Heart left ventricle (tissue), 13 donors: ENCODE measurements around the gene TMEM147.

Experiments
- POLR2A ChIP-seq, 2 donors: fragments of 450-650 bp; IDR thresholded peaks; one replicate each; pipeline ENCODE4 v1.6.1; 2017; ENCODE audit warnings: antibody characterized with exemption in 2 of 2, mild to moderate bottlenecking in 2 of 2, moderate library complexity in 2 of 2
- TF ChIP-seq, protein P1 (sequence below), 12 donors: fragments of 200-600 bp; sonication (generic) in 4 of 12; IDR thresholded peaks; one replicate each; pipeline versions ENCODE4 v1.5.0 to v1.8.0; 2018 to 2022; ENCODE audit warnings: antibody characterized with exemption in 12 of 12, mild to moderate bottlenecking in 5 of 12
- donor health status: ischemic (EF 13 %, LVEDD 7.1; RV severe dilation, severe dysfunction).
- donor health status: DM: no; HTN: yes; CAD: no.
- donor health status: DM: no; HTN: no; CAD: no.
- donor health status: ischemic (EF 25% LVEDD 6.9; RV normal size, moderate dysfunction).
- donor health status: ischemic (EF 25% LVEDD 5.7; RV mildly dilated, moderate dysfunction).
- donor health status: ischemic (EF 35%, LVEDD 5.7; RV mildly dilated, moderate dysfunction).
- donor health status: nonischemic (EF 11% LVEDD 7.7; RV severe dilation, severe dysfunction).
- donor health status: DM: yes; HTN: yes; CAD: no.
- donor health status: PGD.
- donor health status: ischemic (EF 29% LVEDD 5.4; RV normal size, mild dysfunction).
- donor health status: nonischemic (EF 23%, LVEDD 6.1; RV moderate dilation, normal function).

DNA sequence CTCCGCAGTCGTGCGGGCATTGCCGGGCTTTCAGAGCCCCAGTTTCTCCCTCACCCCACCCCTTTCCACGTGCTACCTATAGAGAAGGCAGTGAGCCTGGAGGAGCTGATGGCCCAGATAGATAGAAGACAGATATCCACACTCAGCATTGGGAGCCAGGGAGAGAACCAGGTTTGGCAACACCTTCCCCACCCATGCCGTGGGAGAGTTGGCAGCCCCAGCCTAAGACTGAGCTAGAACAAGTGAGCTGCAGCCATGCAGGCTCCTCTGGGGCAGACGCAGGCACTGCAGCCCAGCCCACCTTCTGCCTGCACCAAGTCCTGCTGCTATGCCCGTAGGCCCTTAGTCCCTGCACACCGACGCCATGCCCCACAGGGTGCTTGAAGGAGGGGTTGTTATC, 44.8 kb upstream of the TMEM147 start:
- TF ChIP-seq, protein P1, sequence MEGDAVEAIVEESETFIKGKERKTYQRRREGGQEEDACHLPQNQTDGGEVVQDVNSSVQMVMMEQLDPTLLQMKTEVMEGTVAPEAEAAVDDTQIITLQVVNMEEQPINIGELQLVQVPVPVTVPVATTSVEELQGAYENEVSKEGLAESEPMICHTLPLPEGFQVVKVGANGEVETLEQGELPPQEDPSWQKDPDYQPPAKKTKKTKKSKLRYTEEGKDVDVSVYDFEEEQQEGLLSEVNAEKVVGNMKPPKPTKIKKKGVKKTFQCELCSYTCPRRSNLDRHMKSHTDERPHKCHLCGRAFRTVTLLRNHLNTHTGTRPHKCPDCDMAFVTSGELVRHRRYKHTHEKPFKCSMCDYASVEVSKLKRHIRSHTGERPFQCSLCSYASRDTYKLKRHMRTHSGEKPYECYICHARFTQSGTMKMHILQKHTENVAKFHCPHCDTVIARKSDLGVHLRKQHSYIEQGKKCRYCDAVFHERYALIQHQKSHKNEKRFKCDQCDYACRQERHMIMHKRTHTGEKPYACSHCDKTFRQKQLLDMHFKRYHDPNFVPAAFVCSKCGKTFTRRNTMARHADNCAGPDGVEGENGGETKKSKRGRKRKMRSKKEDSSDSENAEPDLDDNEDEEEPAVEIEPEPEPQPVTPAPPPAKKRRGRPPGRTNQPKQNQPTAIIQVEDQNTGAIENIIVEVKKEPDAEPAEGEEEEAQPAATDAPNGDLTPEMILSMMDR (IDR thresholded peaks at IDR 0.05) = no peak
- no peak for TF ChIP-seq POLR2A (IDR thresholded peaks at IDR 0.05)
